Stomach (tissue), 9 donors: ENCODE results near the gene MCM5. TPM values are rescaled to one million over a fixed set of nuclear protein-coding genes. Genes with fewer than 3 reads are reported as not detected.

Source experiments
- DNase-seq, 2 donors: peaks; one replicate each; pipeline versions ENCODE4 v3.0.0 to v3.0.0-alpha.2; 2013 to 2019
- H3K27ac ChIP-seq, 5 donors: fragments of 200-600 bp in 4 of 5; sonication (generic) in 4 of 5; one replicate each; pipeline ENCODE4 v1.5.1; 2013 to 2019; ENCODE audit warnings: mild to moderate bottlenecking in 1 of 5, moderate library complexity in 1 of 5
- H3K27me3 ChIP-seq, 3 donors: fragments of 200-600 bp; sonication (generic); one replicate each; pipeline ENCODE4 v1.5.1; 2017 to 2019; ENCODE audit warnings: mixed run types in 1 of 3
- H3K36me3 ChIP-seq, 4 donors: fragments of 200-600 bp; sonication (generic); 1 replicate in 3 of 4; 2 replicates in 1 of 4; pipeline ENCODE4 v1.5.1; 2016 to 2019
- H3K4me1 ChIP-seq, 4 donors: fragments of 200-600 bp; sonication (generic); one replicate each; pipeline ENCODE4 v1.5.1; 2016 to 2019
- H3K4me3 ChIP-seq, 4 donors: fragments of 200-600 bp; sonication (generic) in 3 of 4; one replicate each; pipeline ENCODE4 v1.5.1; 2016 to 2019; ENCODE audit warnings: mild to moderate bottlenecking in 1 of 4
- H3K9me3 ChIP-seq, 4 donors: fragments of 200-600 bp; sonication (generic); one replicate each; pipeline ENCODE4 v1.5.1; 2016 to 2019
- EP300 ChIP-seq: sonication (generic); formaldehyde crosslinking; IDR thresholded peaks from one replicate; pipeline ENCODE4 v1.6.1; 2017; ENCODE audit warnings: antibody characterized with exemption
- POLR2A ChIP-seq, 4 donors: fragments of 450-650 bp; IDR thresholded peaks; one replicate each; pipeline ENCODE4 v1.6.1; 2016; ENCODE audit warnings: antibody characterized with exemption in 4 of 4, control low read depth in 2 of 4, mild to moderate bottlenecking in 1 of 4, moderate library complexity in 1 of 4
- POLR2AphosphoS5 ChIP-seq, 3 donors: sonication (generic); formaldehyde crosslinking; IDR thresholded peaks; one replicate each; pipeline ENCODE4 v1.6.1; 2016; ENCODE audit warnings: antibody characterized with exemption in 3 of 3
- WGBS, 5 donors: extraction: QIAGEN DNeasy Blood & Tissue Kit in 3 of 5; methylation state at CpG; one replicate each; pipeline versions ENCODE4 v1.1.5 to v1.1.7; 2013 to 2018; 5-methylcytosine and 5-hydroxymethylcytosine counted together
- intact Hi-C: fragments of 100-400 bp; cut with DNase I; formaldehyde crosslinking; loops from one replicate; pipeline ENCODE4 v1.15.1; 2023; ENCODE audit warnings: low total_unique reads
- polyA plus RNA-seq, 3 donors: library from polyadenylated mRNA; stranded (reverse); fragments of 200-250 nt; gene quantifications; one replicate each; pipeline ENCODE4 v1.2.3, GENCODE V29; 2013
- total RNA-seq, 5 donors: library from RNA; depleted of rRNA; stranded (reverse); fragments of >200 nt; gene quantifications; one replicate each; pipeline versions ENCODE4 v1.1.0 to v1.2.3, GENCODE V29; 2014 to 2016
- TF ChIP-seq, protein P1 (sequence below), 7 experiments: fragments of 450-650 bp in 4 of 7; fragments of 200-600 bp in 3 of 7; sonication (generic) in 3 of 7; IDR thresholded peaks; one replicate each; pipeline ENCODE4 v1.5.1; 2016 to 2019; ENCODE audit warnings: antibody characterized with exemption in 7 of 7, control low read depth in 2 of 7, mild to moderate bottlenecking in 1 of 7
- donor health status: healthy with polysubstance abuse.
- donor health status: Bipolar disorder and iron deficiency.
- donor health status: healthy.

The MCM5 gene
- total and polyA plus RNA-seq, 8 donors = 13.0 to 74.5 (median 19.1) TPM

DNA sequence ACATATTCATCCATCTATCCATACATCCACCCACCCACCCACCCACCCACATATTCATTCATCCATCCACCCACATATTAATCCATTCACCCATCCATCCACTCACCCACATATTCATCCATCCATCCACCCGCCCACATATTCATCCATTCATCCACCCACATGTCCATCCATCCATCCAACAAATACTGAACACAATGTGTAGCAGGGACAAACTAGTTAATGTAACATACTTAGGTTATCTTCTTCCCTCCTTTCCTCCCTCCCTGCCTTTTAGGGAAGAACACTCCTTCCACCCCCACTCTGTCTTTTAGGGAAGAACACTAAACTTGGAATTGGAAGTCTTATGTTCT, 39.4 kb downstream of the MCM5 start:
- Histone ChIP-seq H3K4me1 (no peaks in the 10 kb centered on the region), H3K4me3 (no peak overlapping the region), H3K27ac (no peak overlapping the region), H3K36me3 (peaks cover 0 to under 1% (median 0%) of the 10 kb centered on the region in 4 donors), H3K27me3 (no peaks in the 10 kb centered on the region), H3K9me3 (no peaks in the 10 kb centered on the region)
- TF ChIP-seq POLR2A (IDR thresholded peaks at IDR 0.05) (no peak), POLR2AphosphoS5 (IDR thresholded peaks at IDR 0.05) (no peak), EP300 (no peak)
- TF ChIP-seq, protein P1, sequence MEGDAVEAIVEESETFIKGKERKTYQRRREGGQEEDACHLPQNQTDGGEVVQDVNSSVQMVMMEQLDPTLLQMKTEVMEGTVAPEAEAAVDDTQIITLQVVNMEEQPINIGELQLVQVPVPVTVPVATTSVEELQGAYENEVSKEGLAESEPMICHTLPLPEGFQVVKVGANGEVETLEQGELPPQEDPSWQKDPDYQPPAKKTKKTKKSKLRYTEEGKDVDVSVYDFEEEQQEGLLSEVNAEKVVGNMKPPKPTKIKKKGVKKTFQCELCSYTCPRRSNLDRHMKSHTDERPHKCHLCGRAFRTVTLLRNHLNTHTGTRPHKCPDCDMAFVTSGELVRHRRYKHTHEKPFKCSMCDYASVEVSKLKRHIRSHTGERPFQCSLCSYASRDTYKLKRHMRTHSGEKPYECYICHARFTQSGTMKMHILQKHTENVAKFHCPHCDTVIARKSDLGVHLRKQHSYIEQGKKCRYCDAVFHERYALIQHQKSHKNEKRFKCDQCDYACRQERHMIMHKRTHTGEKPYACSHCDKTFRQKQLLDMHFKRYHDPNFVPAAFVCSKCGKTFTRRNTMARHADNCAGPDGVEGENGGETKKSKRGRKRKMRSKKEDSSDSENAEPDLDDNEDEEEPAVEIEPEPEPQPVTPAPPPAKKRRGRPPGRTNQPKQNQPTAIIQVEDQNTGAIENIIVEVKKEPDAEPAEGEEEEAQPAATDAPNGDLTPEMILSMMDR (IDR thresholded peaks at IDR 0.05) = no peak
- no peak for DNase-seq
- intact Hi-C loops = no loop called here
- 88 to 96% (median 93%) methylated on average over 1 of the region's 1 CpG for WGBS, 5 donors

DNA sequence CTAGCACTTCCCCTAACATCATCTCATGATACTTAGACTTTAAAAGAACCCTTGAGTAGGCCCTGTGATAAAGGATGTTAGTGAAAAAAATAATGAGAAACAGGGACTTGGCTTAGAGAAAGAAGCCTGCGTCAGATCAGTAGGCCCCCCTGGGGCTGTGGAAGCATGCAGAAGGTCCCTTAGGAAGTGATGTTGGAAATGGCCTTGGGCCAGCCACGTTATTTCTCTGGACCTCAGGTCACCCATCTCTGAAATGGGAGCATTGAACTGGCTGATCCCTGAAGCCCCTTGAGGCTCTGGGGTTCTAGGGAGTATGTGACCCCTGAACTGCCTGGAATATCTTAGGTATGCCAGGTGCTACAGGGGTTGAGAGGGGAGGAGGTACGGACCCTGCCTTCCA, 40.2 kb downstream of the MCM5 start:
- H3K9me3 ChIP-seq = no peaks in the 10 kb centered on the region
- H3K27me3 ChIP-seq = no peaks in the 10 kb centered on the region
- no peak overlapping the region for H3K27ac ChIP-seq
- 74 to 93% (median 85%) methylated on average over 3 of the region's 3 CpGs for WGBS, 5 donors
- TF ChIP-seq, protein P1 (IDR thresholded peaks at IDR 0.05) = no peak
- no peak for TF ChIP-seq POLR2A (IDR thresholded peaks at IDR 0.05)
- intact Hi-C loops = no loop called here
- H3K4me3 ChIP-seq = no peak overlapping the region
- H3K36me3 ChIP-seq = no peaks in the 10 kb centered on the region
- DNase-seq = no peak
- no peaks in the 10 kb centered on the region for H3K4me1 ChIP-seq

DNA sequence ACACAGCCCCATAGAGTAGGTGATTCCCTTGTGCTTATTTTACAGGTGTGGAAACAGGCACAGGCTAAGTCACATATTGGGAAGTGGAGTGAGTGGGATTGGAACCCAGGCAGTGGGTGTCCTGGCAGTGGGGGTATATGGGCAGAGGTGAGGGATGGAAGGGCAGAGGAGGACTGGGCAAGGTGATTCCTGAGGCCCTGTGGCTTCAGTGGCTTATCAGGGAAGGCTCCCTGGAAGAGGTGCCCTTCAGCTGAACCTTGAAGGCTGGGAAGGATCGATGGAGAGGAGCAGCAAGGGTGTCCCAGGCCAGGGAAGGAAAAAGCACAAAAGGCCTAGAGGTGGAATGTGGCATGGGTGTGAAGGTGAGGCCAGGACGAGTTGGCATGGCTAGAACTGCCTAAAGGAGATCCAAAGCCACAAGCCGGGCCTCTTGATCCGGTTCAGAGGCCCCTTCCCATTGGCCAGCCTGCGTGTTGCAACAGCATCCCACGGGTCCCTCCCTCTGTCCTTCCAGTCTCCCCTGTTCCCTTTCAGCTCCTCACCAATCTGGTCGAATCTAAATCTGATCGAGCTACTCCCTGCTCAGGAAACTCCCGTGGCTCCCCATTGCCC, 41.7 kb downstream of the MCM5 start:
- Histone ChIP-seq H3K4me1 (no peaks in the 10 kb centered on the region), H3K4me3 (no peak overlapping the region), H3K36me3 (no peaks in the 10 kb centered on the region), H3K27me3 (no peaks in the 10 kb centered on the region), H3K9me3 (no peaks in the 10 kb centered on the region), H3K27ac (no peak overlapping the region)
- no peak for TF ChIP-seq POLR2A (IDR thresholded peaks at IDR 0.05)
- no peak for TF ChIP-seq EP300
- no peak for TF ChIP-seq POLR2AphosphoS5 (IDR thresholded peaks at IDR 0.05)
- TF ChIP-seq, protein P1 (IDR thresholded peaks at IDR 0.05) = no peak
- intact Hi-C loops = no loop called here
- WGBS, 5 donors = 80 to 92% (median 87%) methylated on average over 8 to 9 of the region's 9 CpGs
- DNase-seq = no peak

DNA sequence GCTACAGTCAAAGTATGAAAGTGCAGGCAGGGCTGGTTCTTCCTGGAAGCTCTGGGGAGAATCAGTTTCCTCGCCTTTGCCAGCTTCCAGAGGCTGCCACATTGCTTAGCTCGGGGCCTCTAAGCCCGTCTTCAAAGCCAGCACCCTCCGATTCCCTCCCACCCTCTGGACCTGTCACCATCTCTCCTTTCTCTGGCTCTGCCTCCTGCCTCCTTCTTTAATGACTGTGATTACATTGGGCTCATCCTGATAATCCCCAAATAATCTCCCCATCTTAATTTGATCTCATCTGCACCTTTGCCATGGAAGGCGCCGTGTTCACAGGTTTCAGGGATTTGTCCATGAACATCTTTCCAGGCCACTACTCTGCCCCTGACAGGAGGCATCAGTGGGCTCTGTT, 42.5 kb downstream of the MCM5 start:
- Histone ChIP-seq H3K27me3 (no peaks in the 10 kb centered on the region), H3K9me3 (no peaks in the 10 kb centered on the region), H3K4me3 (no peak overlapping the region), H3K27ac (no peak overlapping the region), H3K36me3 (no peaks in the 10 kb centered on the region), H3K4me1 (peaks cover 0 to under 1% (median 0%) of the 10 kb centered on the region in 4 donors)
- TF ChIP-seq POLR2AphosphoS5 (IDR thresholded peaks at IDR 0.05) (no peak), POLR2A (IDR thresholded peaks at IDR 0.05) (no peak), EP300 (no peak)
- TF ChIP-seq, protein P1 (IDR thresholded peaks at IDR 0.05) = no peak
- intact Hi-C loops = no loop called here
- DNase-seq = no peak
- 84 to 91% (median 89%) methylated on average over 6 of the region's 6 CpGs for WGBS, 5 donors
